SK-N-SH (cell line): Measurements from ENCODE around the gene CDC123.
"Not testable (repeated sequence)": the region's sequence is repeated elsewhere in the genome, so short reads cannot be mapped to it uniquely, and the experiment has no call there.

Experiments
- CTCF ChIP-seq: fragments of 200-600 bp; sonication (generic); IDR thresholded peaks from 2 replicates; pipeline ENCODE4 v1.6.1; 2017; ENCODE audit warnings: antibody characterized with exemption, mild to moderate bottlenecking, moderate library complexity
- EP300 ChIP-seq, 2 experiments: IDR thresholded peaks; 2 replicates each; pipeline versions ENCODE4 v1.4.0 to v1.6.1; 2012; ENCODE audit warnings: borderline replicate concordance in 1 of 2, low read depth in 1 of 2, low read length in 1 of 2
- MXI1 ChIP-seq: IDR thresholded peaks from 2 replicates; pipeline ENCODE4 v1.6.1; 2012; ENCODE audit warnings: mild to moderate bottlenecking, low read depth, low read length, improper control_type of control experiment
- RFX5 ChIP-seq: IDR thresholded peaks from 2 replicates; pipeline ENCODE4 v1.6.1; 2012; ENCODE audit warnings: mild to moderate bottlenecking, improper control_type of control experiment, low read length
- USF2 ChIP-seq: fragments of 150-350 bp; IDR thresholded peaks from 2 replicates; pipeline ENCODE4 v1.6.1; 2017; ENCODE audit warnings: antibody characterized with exemption, low read length, low read depth, borderline replicate concordance
- TF ChIP-seq, protein P1 (sequence below): IDR thresholded peaks from 2 replicates; pipeline ENCODE4; 2012
- TF ChIP-seq, protein P2 (sequence below): IDR thresholded peaks from 2 replicates; pipeline ENCODE4 v1.6.1; 2012; ENCODE audit warnings: mild to moderate bottlenecking, low read depth, low read length, moderate library complexity

DNA sequence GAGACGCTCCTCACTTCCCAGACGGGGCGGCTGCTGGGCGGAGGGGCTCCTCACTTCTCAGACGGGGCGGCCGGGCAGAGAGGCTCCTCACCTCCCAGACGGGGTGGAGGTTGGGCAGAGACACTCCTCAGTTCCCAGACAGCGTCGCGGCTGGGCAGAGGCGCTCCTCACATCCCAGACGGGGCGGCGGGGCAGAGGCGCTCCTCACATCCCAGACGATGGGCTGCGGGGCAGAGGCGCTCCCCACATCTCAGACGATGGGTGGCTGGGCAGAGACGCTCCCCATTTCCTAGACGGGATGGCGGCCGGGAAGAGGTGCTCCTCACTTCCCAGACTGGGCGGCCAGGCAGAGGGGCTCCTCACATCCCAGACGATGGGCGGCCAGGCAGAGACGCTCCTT lies 30.4 kb downstream of the CDC123 start:
- TF ChIP-seq CTCF; RFX5; USF2; EP300 (IDR thresholded peaks at IDR 0.05; ENCODE audit: borderline replicate concordance in 1 of 2, low read depth in 1 of 2, low read length in 1 of 2); MXI1: not testable (repeated sequence)
- TF ChIP-seq, protein P1, sequence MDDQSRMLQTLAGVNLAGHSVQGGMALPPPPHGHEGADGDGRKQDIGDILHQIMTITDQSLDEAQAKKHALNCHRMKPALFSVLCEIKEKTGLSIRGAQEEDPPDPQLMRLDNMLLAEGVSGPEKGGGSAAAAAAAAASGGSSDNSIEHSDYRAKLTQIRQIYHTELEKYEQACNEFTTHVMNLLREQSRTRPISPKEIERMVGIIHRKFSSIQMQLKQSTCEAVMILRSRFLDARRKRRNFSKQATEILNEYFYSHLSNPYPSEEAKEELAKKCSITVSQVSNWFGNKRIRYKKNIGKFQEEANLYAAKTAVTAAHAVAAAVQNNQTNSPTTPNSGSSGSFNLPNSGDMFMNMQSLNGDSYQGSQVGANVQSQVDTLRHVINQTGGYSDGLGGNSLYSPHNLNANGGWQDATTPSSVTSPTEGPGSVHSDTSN: not testable (repeated sequence)
- TF ChIP-seq, protein P2, sequence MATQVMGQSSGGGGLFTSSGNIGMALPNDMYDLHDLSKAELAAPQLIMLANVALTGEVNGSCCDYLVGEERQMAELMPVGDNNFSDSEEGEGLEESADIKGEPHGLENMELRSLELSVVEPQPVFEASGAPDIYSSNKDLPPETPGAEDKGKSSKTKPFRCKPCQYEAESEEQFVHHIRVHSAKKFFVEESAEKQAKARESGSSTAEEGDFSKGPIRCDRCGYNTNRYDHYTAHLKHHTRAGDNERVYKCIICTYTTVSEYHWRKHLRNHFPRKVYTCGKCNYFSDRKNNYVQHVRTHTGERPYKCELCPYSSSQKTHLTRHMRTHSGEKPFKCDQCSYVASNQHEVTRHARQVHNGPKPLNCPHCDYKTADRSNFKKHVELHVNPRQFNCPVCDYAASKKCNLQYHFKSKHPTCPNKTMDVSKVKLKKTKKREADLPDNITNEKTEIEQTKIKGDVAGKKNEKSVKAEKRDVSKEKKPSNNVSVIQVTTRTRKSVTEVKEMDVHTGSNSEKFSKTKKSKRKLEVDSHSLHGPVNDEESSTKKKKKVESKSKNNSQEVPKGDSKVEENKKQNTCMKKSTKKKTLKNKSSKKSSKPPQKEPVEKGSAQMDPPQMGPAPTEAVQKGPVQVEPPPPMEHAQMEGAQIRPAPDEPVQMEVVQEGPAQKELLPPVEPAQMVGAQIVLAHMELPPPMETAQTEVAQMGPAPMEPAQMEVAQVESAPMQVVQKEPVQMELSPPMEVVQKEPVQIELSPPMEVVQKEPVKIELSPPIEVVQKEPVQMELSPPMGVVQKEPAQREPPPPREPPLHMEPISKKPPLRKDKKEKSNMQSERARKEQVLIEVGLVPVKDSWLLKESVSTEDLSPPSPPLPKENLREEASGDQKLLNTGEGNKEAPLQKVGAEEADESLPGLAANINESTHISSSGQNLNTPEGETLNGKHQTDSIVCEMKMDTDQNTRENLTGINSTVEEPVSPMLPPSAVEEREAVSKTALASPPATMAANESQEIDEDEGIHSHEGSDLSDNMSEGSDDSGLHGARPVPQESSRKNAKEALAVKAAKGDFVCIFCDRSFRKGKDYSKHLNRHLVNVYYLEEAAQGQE: not testable (repeated sequence)
